ENCODE measurements around the gene MOXD1.

Gene MOXD1

GRCh38 chr6:132380358-132381029 is 20.8 kb downstream of the MOXD1 start:
- Histone ChIP-seq H3K27ac (ENCODE audit: low read length) (no peak overlapping the region), H3K27me3 (ENCODE audit: control insufficient read depth in 1 of 2, insufficient read depth in 2 of 2, low read length in 2 of 2) (no peaks in the 10 kb centered on the region), H3K4me1 (ENCODE audit: control insufficient read depth, insufficient read depth, low read length) (no peaks in the 10 kb centered on the region), H3K9ac (ENCODE audit: low read length in 2 of 2) (no peak overlapping the region), H3K4me3 (ENCODE audit: low read length in 2 of 2) (no peak overlapping the region), H3K36me3 (ENCODE audit: control insufficient read depth in 2 of 2, insufficient read depth in 2 of 2, low read length in 2 of 2) (no peaks in the 10 kb centered on the region), H3K9me3 (ENCODE audit: control insufficient read depth in 2 of 2, low read length in 2 of 2) (no peaks in the 10 kb centered on the region)

DNA sequence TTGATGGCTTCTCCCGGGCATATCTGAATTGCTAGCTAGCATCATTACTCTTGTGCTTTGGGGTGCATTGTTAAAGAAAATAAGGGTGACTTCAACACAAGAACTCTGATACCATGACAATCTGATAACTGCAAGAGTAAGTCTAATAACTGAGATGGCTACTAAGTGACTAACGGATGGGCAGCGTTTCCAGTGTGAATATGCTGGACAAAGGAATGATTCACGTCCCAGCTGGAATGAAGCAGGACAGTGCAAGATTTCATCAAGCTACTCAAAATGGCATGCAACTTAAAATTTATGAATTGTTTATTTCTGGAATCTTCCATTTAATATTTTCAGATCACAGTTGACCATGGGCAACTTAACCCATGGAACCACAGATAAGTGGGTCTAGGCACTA is 31.7 kb downstream of the MOXD1 start:
- Histone ChIP-seq H3K9ac (ENCODE audit: low read length in 2 of 2) (no peak overlapping the region), H3K36me3 (ENCODE audit: control insufficient read depth in 2 of 2, insufficient read depth in 2 of 2, low read length in 2 of 2) (no peaks in the 10 kb centered on the region), H3K27me3 (ENCODE audit: control insufficient read depth in 1 of 2, insufficient read depth in 2 of 2, low read length in 2 of 2) (no peaks in the 10 kb centered on the region), H3K4me1 (ENCODE audit: control insufficient read depth, insufficient read depth, low read length) (no peaks in the 10 kb centered on the region), H3K9me3 (ENCODE audit: control insufficient read depth in 2 of 2, low read length in 2 of 2) (no peaks in the 10 kb centered on the region), H3K27ac (ENCODE audit: low read length) (no peak overlapping the region), H3K4me3 (ENCODE audit: low read length in 2 of 2) (no peak overlapping the region)

- Histone ChIP-seq H3K27ac (ENCODE audit: low read length) (no peak overlapping the region), H3K36me3 (ENCODE audit: control insufficient read depth in 2 of 2, insufficient read depth in 2 of 2, low read length in 2 of 2) (no peaks in the 10 kb centered on the region), H3K9ac (ENCODE audit: low read length in 2 of 2) (no peak overlapping the region), H3K9me3 (ENCODE audit: control insufficient read depth in 2 of 2, low read length in 2 of 2) (no peaks in the 10 kb centered on the region), H3K4me1 (ENCODE audit: control insufficient read depth, insufficient read depth, low read length) (no peaks in the 10 kb centered on the region), H3K4me3 (ENCODE audit: low read length in 2 of 2) (no peak overlapping the region), H3K27me3 (ENCODE audit: control insufficient read depth in 1 of 2, insufficient read depth in 2 of 2, low read length in 2 of 2) (no peaks in the 10 kb centered on the region)
These were observed 32.3 kb downstream of the MOXD1 start for GRCh38 chr6:132368916-132369481.

DNA sequence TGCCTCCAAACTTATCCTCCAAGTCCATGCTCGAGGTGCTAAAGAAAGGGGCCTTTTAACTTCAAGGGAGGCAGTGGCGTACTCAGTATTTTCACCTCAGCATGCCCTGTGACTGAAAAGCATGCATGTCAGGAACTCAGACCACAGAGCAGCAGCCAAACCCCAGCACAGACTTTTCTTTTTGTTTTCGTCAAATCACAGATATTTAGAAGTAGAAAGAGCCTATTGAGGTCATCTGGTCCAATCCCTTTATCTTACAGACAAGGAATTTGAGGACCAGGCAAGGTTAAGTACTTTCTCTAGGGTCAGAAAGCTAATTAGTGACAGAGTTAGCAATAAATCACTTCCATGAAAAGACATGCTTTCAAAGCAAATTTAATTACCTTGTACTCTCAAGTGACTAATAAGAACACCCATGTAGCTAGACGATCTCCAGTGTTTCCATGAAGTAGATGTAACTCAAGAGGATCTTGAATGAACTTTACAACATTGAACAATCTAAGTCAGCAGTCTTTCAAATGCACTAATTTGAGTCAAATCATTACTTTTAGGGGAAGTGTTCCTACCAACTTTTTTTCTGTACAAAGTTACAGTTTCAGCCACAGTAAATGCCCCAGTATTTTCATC is 35.9 kb downstream of the MOXD1 start:
- H3K27me3 ChIP-seq (ENCODE audit: control insufficient read depth in 1 of 2, insufficient read depth in 2 of 2, low read length in 2 of 2) = no peaks in the 10 kb centered on the region
- H3K4me1 ChIP-seq (ENCODE audit: control insufficient read depth, insufficient read depth, low read length) = no peaks in the 10 kb centered on the region
- H3K4me3 ChIP-seq (ENCODE audit: low read length in 2 of 2) = no peak overlapping the region
- H3K9ac ChIP-seq (ENCODE audit: low read length in 2 of 2) = no peak overlapping the region
- H3K27ac ChIP-seq (ENCODE audit: low read length) = no peak overlapping the region
- H3K9me3 ChIP-seq (ENCODE audit: control insufficient read depth in 2 of 2, low read length in 2 of 2) = no peaks in the 10 kb centered on the region
- no peaks in the 10 kb centered on the region for H3K36me3 ChIP-seq (ENCODE audit: control insufficient read depth in 2 of 2, insufficient read depth in 2 of 2, low read length in 2 of 2)

DNA sequence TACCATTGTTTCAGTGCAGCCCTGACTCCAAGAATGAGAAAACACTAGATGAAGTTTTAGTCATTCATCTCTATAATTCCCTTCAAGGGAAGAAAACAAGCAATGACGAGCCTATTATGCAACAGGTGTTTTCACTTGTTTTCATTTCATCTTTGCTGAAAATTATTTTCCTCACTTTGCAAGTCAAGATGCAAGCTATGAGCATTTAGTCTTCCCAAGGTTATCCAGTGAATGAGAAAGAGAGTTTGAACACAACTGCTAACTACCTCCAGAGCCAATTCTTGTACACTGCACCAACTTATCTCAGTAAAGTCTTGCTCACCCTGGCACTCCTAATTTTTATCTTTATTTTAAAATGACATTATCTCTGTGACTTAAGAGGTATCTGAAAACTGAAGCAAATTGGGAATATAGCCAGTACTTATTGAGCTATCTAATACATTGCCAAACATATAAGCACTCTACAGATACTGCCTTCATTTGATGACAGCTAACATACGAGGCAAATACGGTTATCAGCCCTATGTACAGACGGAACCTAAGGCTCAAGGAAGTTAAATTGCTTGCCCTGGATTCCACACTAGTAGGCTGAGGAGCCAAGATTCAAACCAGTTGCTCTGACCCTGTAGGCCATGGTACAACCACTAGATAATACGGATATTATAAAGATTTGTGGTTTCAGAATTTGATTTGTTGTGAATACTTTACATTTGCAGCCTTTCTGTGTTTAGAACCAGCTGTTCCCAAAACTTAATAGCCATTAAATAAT is 36.8 kb downstream of the MOXD1 start:
- H3K27ac ChIP-seq (ENCODE audit: low read length) = no peak overlapping the region
- H3K9me3 ChIP-seq (ENCODE audit: control insufficient read depth in 2 of 2, low read length in 2 of 2) = no peaks in the 10 kb centered on the region
- H3K27me3 ChIP-seq (ENCODE audit: control insufficient read depth in 1 of 2, insufficient read depth in 2 of 2, low read length in 2 of 2) = no peaks in the 10 kb centered on the region
- no peak overlapping the region for H3K9ac ChIP-seq (ENCODE audit: low read length in 2 of 2)
- H3K4me1 ChIP-seq (ENCODE audit: control insufficient read depth, insufficient read depth, low read length) = no peaks in the 10 kb centered on the region
- no peaks in the 10 kb centered on the region for H3K36me3 ChIP-seq (ENCODE audit: control insufficient read depth in 2 of 2, insufficient read depth in 2 of 2, low read length in 2 of 2)
- H3K4me3 ChIP-seq (ENCODE audit: low read length in 2 of 2) = no peak overlapping the region

DNA sequence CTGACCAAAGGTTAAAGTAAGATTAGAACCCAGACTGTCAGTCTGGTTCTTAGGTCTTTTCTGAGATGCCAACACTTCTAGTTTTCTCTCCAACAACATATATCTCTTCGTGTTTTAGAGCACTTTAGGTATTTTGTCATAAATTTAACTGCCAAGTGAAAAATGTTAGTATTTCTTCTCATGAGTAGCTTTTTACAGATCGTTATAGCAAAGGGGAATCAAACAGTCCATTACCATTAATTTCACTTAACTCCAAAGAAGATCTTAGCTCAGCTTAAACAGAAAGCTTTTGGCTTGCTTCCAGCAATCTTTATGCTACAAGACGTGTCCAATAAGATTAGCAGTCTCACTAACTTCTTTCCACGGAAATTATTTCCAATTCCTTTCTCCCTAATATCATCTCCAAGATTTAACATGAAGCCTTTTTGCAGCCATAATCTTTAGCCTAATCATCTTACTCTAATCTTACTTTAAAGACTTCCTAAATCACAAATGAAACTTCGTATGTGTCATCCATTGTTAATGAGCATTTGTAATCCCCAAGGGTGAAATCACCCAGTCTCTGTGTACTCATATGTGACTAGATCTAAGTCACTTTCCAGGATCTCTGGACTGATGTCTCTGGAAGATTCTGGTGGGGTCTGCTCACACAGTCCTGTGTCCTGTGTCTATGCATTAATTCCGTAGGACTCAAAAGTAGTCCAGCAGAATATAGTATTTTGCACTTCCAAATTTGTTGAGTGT is 38.7 kb downstream of the MOXD1 start:
- Histone ChIP-seq H3K27ac (ENCODE audit: low read length) (no peak overlapping the region), H3K4me1 (ENCODE audit: control insufficient read depth, insufficient read depth, low read length) (no peaks in the 10 kb centered on the region), H3K9ac (ENCODE audit: low read length in 2 of 2) (no peak overlapping the region), H3K36me3 (ENCODE audit: control insufficient read depth in 2 of 2, insufficient read depth in 2 of 2, low read length in 2 of 2) (no peaks in the 10 kb centered on the region), H3K4me3 (ENCODE audit: low read length in 2 of 2) (no peak overlapping the region), H3K27me3 (ENCODE audit: control insufficient read depth in 1 of 2, insufficient read depth in 2 of 2, low read length in 2 of 2) (no peaks in the 10 kb centered on the region), H3K9me3 (ENCODE audit: control insufficient read depth in 2 of 2, low read length in 2 of 2) (no peaks in the 10 kb centered on the region)

GRCh38 chr6:132361101-132361500 is 40.2 kb downstream of the MOXD1 start:
- H3K36me3 ChIP-seq (ENCODE audit: control insufficient read depth in 2 of 2, insufficient read depth in 2 of 2, low read length in 2 of 2) = no peaks in the 10 kb centered on the region
- no peak overlapping the region for H3K4me3 ChIP-seq (ENCODE audit: low read length in 2 of 2)
- H3K27me3 ChIP-seq (ENCODE audit: control insufficient read depth in 1 of 2, insufficient read depth in 2 of 2, low read length in 2 of 2) = no peaks in the 10 kb centered on the region
- no peak overlapping the region for H3K27ac ChIP-seq (ENCODE audit: low read length)
- no peaks in the 10 kb centered on the region for H3K9me3 ChIP-seq (ENCODE audit: control insufficient read depth in 2 of 2, low read length in 2 of 2)
- no peaks in the 10 kb centered on the region for H3K4me1 ChIP-seq (ENCODE audit: control insufficient read depth, insufficient read depth, low read length)
- no peak overlapping the region for H3K9ac ChIP-seq (ENCODE audit: low read length in 2 of 2)

- no peak overlapping the region for H3K27ac ChIP-seq (ENCODE audit: low read length)
- no peaks in the 10 kb centered on the region for H3K4me1 ChIP-seq (ENCODE audit: control insufficient read depth, insufficient read depth, low read length)
- H3K36me3 ChIP-seq (ENCODE audit: control insufficient read depth in 2 of 2, insufficient read depth in 2 of 2, low read length in 2 of 2) = no peaks in the 10 kb centered on the region
- no peaks in the 10 kb centered on the region for H3K9me3 ChIP-seq (ENCODE audit: control insufficient read depth in 2 of 2, low read length in 2 of 2)
- H3K9ac ChIP-seq (ENCODE audit: low read length in 2 of 2) = no peak overlapping the region
- H3K4me3 ChIP-seq (ENCODE audit: low read length in 2 of 2) = no peak overlapping the region
- H3K27me3 ChIP-seq (ENCODE audit: control insufficient read depth in 1 of 2, insufficient read depth in 2 of 2, low read length in 2 of 2) = no peaks in the 10 kb centered on the region
These were observed 41.4 kb downstream of the MOXD1 start for GRCh38 chr6:132359886-132360285.

DNA sequence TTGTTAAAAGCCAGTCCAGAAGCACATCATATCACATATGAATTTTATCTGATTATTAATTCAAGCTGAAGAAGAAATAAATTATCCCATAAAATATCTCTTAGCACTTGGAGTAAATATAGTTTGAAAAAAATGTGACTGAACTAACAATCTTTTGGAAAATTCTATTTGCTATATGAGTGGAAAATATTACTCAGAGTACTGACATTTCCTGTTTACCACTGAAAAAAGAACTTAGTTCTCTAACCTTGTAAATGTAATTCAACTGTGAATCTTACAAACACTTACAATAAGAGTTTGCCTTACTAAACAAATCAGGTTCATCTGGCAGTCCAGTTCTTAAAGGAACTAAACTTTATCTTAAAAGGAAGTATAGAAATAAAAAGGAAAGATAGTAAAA is 44.2 kb downstream of the MOXD1 start:
- Histone ChIP-seq H3K9me3 (ENCODE audit: control insufficient read depth in 2 of 2, low read length in 2 of 2) (no peaks in the 10 kb centered on the region), H3K27ac (ENCODE audit: low read length) (no peak overlapping the region), H3K4me3 (ENCODE audit: low read length in 2 of 2) (no peak overlapping the region), H3K4me1 (ENCODE audit: control insufficient read depth, insufficient read depth, low read length) (no peaks in the 10 kb centered on the region), H3K36me3 (ENCODE audit: control insufficient read depth in 2 of 2, insufficient read depth in 2 of 2, low read length in 2 of 2) (no peaks in the 10 kb centered on the region), H3K9ac (ENCODE audit: low read length in 2 of 2) (no peak overlapping the region), H3K27me3 (ENCODE audit: control insufficient read depth in 1 of 2, insufficient read depth in 2 of 2, low read length in 2 of 2) (no peaks in the 10 kb centered on the region)

GRCh38 chr6:132354517-132355167 is 46.6 kb downstream of the MOXD1 start:
- no peak overlapping the region for H3K27ac ChIP-seq (ENCODE audit: low read length)
- no peaks in the 10 kb centered on the region for H3K9me3 ChIP-seq (ENCODE audit: control insufficient read depth in 2 of 2, low read length in 2 of 2)
- no peaks in the 10 kb centered on the region for H3K27me3 ChIP-seq (ENCODE audit: control insufficient read depth in 1 of 2, insufficient read depth in 2 of 2, low read length in 2 of 2)

More at GRCh38 chr6:132354517-132355167, 46.6 kb downstream of the MOXD1 start:
- Histone ChIP-seq H3K4me1 (ENCODE audit: control insufficient read depth, insufficient read depth, low read length) (no peaks in the 10 kb centered on the region), H3K9ac (ENCODE audit: low read length in 2 of 2) (no peak overlapping the region), H3K36me3 (ENCODE audit: control insufficient read depth in 2 of 2, insufficient read depth in 2 of 2, low read length in 2 of 2) (no peaks in the 10 kb centered on the region), H3K4me3 (ENCODE audit: low read length in 2 of 2) (no peak overlapping the region)
